AG04449 (cell line): Measurements from ENCODE around the gene RHEB.
A peak's percentile ranks its signal among the peaks of the same experiment; 100 is the strongest.

ENCODE experiments used
- CTCF ChIA-PET: fragments of 350-600 bp; formaldehyde crosslinking; extraction: SDS; loops from one replicate; lab custom pipeline; 2021; ENCODE audit warnings: antibody characterized with exemption; lab: Yijun Ruan, JAX
- POLR2A ChIA-PET: fragments of 400-600, 350-600 bp; formaldehyde crosslinking; extraction: SDS; loops from one replicate; lab custom pipeline; 2020; ENCODE audit warnings: antibody characterized with exemption, inconsistent platforms; lab: Yijun Ruan, JAX
- DNase-seq: peaks from one replicate; pipeline ENCODE4 v3.0.0-alpha.2; 2010; ENCODE audit warnings: low read depth, low spot score
- H3K4me3 ChIP-seq: 2 replicates; pipeline ENCODE4 v1.5.1; 2011; ENCODE audit warnings: low read depth, mild to moderate bottlenecking, control low read depth, low read length
- CTCF ChIP-seq: IDR thresholded peaks from one replicate; pipeline ENCODE4 v1.5.1; 2011; ENCODE audit warnings: mild to moderate bottlenecking, moderate library complexity, low read length, control low read depth, inconsistent platforms; ENCODE audit not compliant: insufficient read depth; ENCODE audit errors: missing control alignments

The RHEB gene

GRCh38 chr7:151457534-151457933 is 62.2 kb downstream of the RHEB start:
- CTCF ChIA-PET = interaction anchor here (1.1 to 6.0 kb wide), 2 partner anchors 9 to 303 kb away, joined by 3 to 78 read pairs; no protein-coding TSS in a partner anchor
- POLR2A ChIA-PET = no interaction called here
- no peak for DNase-seq
- no peak overlapping the region for H3K4me3 ChIP-seq
- no peak for TF ChIP-seq CTCF

- DNase-seq = no peak
- H3K4me3 ChIP-seq = no peak overlapping the region
- POLR2A ChIA-PET = no interaction called here
- TF ChIP-seq CTCF = no peak
- CTCF ChIA-PET = interaction anchor here (1.1 to 6.0 kb wide), 2 partner anchors 8 to 303 kb away, joined by 3 to 78 read pairs; no protein-coding TSS in a partner anchor
Observed at GRCh38 chr7:151456782-151457181, 62.9 kb downstream of the RHEB start.

GRCh38 chr7:151456276-151456675 is 63.4 kb downstream of the RHEB start:
- ChIA-PET CTCF (interaction anchor here (6.0 kb wide), 1 partner anchor 8 kb away, joined by 78 read pairs; no protein-coding TSS in a partner anchor), POLR2A (no interaction called here)
- TF ChIP-seq CTCF = no peak
- H3K4me3 ChIP-seq = no peak overlapping the region
- no peak for DNase-seq

GRCh38 chr7:151455690-151456089 is 64.0 kb downstream of the RHEB start:
- ChIA-PET POLR2A (no interaction called here), CTCF (interaction anchor here (6.0 kb wide), 1 partner anchor 7 kb away, joined by 78 read pairs; no protein-coding TSS in a partner anchor)
- TF ChIP-seq CTCF = no peak
- no peak overlapping the region for H3K4me3 ChIP-seq
- DNase-seq = no peak

DNA sequence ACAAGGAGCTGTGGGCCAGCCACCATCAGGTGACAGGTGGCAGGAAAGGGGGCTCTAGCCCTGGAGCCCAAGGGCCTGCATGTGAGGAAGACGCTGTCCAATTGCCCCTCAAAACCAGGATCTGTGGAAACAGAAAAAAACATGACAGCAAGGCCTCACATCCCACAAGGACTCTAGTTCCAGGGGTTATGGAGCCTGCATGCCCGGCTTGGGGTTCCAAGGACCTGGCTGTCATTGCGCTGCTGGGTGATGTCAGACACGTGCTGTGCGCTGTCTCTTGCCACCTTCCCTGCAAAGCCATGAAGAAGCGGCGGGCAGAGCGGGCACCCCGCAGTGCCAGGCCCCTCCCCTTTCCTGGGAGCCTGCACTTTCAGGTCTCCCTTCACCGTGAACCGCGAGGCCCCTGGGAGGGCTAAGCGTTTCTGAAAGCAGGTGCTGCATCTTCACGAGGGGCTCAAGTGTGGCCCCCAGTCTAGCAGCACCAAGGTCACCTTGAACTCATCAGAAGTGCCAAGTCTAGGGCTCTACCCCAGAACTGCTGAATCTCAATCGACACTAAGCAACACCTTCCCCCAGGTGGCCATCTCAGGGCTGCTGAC is 64.7 kb downstream of the RHEB start:
- ChIA-PET CTCF (interaction anchor here (14.9 kb wide), 1 partner anchor 84 kb away, joined by 270 read pairs; no protein-coding TSS in a partner anchor), POLR2A (no interaction called here)
- DNase-seq = no peak
- H3K4me3 ChIP-seq = no peak overlapping the region
- no peak for TF ChIP-seq CTCF

DNA sequence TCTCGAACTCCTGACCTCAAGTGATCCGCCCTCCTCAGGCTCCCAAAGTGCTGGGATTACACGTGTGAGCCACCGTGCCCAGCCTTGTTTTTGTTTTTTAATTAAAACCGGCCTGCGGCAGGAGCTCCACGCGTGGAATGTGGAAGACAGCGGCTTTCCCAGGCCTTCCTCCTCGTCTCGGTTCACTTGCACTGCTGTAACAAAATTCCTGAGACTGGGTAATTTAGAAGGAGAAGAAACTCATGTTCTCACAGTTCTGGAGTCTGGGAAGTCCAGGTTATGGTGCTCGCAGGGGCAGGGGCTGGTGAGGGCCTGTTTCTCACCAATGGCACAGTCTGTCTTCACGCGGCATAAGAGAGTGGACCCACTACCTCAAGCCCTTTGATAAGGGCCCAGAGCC is 65.4 kb downstream of the RHEB start:
- H3K4me3 ChIP-seq = no peak overlapping the region
- TF ChIP-seq CTCF = no peak
- peak; percentile 16 for DNase-seq
- ChIA-PET CTCF (interaction anchor here (14.9 kb wide), 1 partner anchor 84 kb away, joined by 270 read pairs; no protein-coding TSS in a partner anchor), POLR2A (no interaction called here)
